Keratinocyte (primary cell): Measurements from ENCODE around the gene TIGAR. TPM values are rescaled to one million over a fixed set of nuclear protein-coding genes. Genes with fewer than 3 reads are reported as not detected.

Experiments used
- DNase-seq: peaks from one replicate; pipeline ENCODE4 v3.0.0-alpha.2; 2011; ENCODE audit warnings: low read depth, missing footprints, low spot score
- FAIRE-seq: peaks from 2 replicates; lab custom pipeline; 2011; peaks lifted over from hg19 to GRCh38; lab: Jason Lieb, UNC
- H2AFZ ChIP-seq: 2 replicates; pipeline ENCODE4 v1.6.0; 2012; ENCODE audit warnings: low read length, control low read depth, inconsistent platforms; ENCODE audit not compliant: control insufficient read depth
- H3K27ac ChIP-seq: 2 replicates; pipeline ENCODE4 v1.5.1; 2011; ENCODE audit warnings: low read length; ENCODE audit not compliant: control insufficient read depth, insufficient read depth
- H3K27me3 ChIP-seq: 3 replicates; pipeline ENCODE4 v1.6.0; 2011; ENCODE audit warnings: low read length; ENCODE audit not compliant: control insufficient read depth, insufficient read depth; ENCODE audit errors: extremely low read depth
- H3K36me3 ChIP-seq, 2 experiments: 2 replicates in 1 of 2; 3 replicates in 1 of 2; pipeline ENCODE4 v1.5.1; 2011; ENCODE audit warnings: low read length in 2 of 2, mild to moderate bottlenecking in 1 of 2; ENCODE audit not compliant: control insufficient read depth in 2 of 2, insufficient read depth in 2 of 2; ENCODE audit errors: extremely low read depth in 1 of 2
- H3K4me1 ChIP-seq: 3 replicates; pipeline ENCODE4 v1.5.1; 2011; ENCODE audit warnings: low read length; ENCODE audit not compliant: control insufficient read depth, insufficient read depth; ENCODE audit errors: extremely low read depth
- H3K4me2 ChIP-seq: 3 replicates; pipeline ENCODE4 v1.6.0; 2011; ENCODE audit warnings: low read depth, low read length; ENCODE audit not compliant: control insufficient read depth, insufficient read depth; ENCODE audit errors: extremely low read depth
- H3K4me3 ChIP-seq, 3 experiments: fragments of 200-600 bp in 1 of 3; sonication (generic) in 1 of 3; 2 replicates in 2 of 3; 3 replicates in 1 of 3; pipeline ENCODE4 v1.5.1; 2011 to 2016; ENCODE audit warnings: low read length in 3 of 3, mild to moderate bottlenecking in 3 of 3, control low read depth in 2 of 3, inconsistent platforms in 1 of 3, low read depth in 1 of 3, mixed read lengths in 1 of 3, mixed run types in 1 of 3, moderate library complexity in 1 of 3; ENCODE audit not compliant: control insufficient read depth in 2 of 3, insufficient read depth in 2 of 3; ENCODE audit errors: extremely low read depth in 1 of 3
- H3K79me2 ChIP-seq: 2 replicates; pipeline ENCODE4 v1.6.0; 2012; ENCODE audit warnings: low read length; ENCODE audit not compliant: control insufficient read depth, insufficient read depth
- H3K9ac ChIP-seq: 3 replicates; pipeline ENCODE4 v1.6.0; 2011; ENCODE audit warnings: low read length; ENCODE audit not compliant: control insufficient read depth, insufficient read depth; ENCODE audit errors: extremely low read depth
- H3K9me1 ChIP-seq: 3 replicates; pipeline ENCODE4 v1.6.0; 2011; ENCODE audit warnings: low read length; ENCODE audit not compliant: control insufficient read depth, insufficient read depth; ENCODE audit errors: extremely low read depth
- H3K9me3 ChIP-seq: 2 replicates; pipeline ENCODE4 v1.5.1; 2012; ENCODE audit warnings: low read depth, low read length; ENCODE audit not compliant: control insufficient read depth
- H4K20me1 ChIP-seq: 3 replicates; pipeline ENCODE4 v1.6.0; 2011; ENCODE audit warnings: low read length; ENCODE audit not compliant: control insufficient read depth, insufficient read depth; ENCODE audit errors: extremely low read depth
- EZH2 ChIP-seq: IDR thresholded peaks from one replicate; pipeline ENCODE4 v1.6.1; 2012; ENCODE audit warnings: inconsistent platforms, mild to moderate bottlenecking, low read length, moderate library complexity
- dilution Hi-C: fragments of 300-500 bp; cut with MboI; formaldehyde crosslinking; loops from one replicate; pipeline ENCODE4 v1.7.0; 2020; ENCODE audit warnings: low sequenced_read_pairs; ENCODE audit not compliant: extremely low pct_ligation_motif_present
- polyA plus RNA-seq, 5 experiments: library from polyadenylated mRNA; depleted of rRNA in 3 of 5; stranded (reverse) in 3 of 5; stranded (forward) in 1 of 5; unstranded in 1 of 5; fragments of >200 nt; gene quantifications; 1 replicate in 1 of 5; 2 replicates in 3 of 5; 3 replicates in 1 of 5; pipeline versions ENCODE4 v1.2.1 to v1.2.3, GENCODE V29; 2011 to 2012; ENCODE audit warnings: missing spikeins in 2 of 5, low read depth in 1 of 5, low replicate concordance in 1 of 5
- TF ChIP-seq, protein P1 (sequence below), 3 experiments: IDR thresholded peaks in 1 of 3; conservative IDR thresholded peaks in 1 of 3; optimal IDR thresholded peaks in 1 of 3; 2 replicates in 2 of 3; 3 replicates in 1 of 3; pipeline versions ENCODE3 to v1.5.1; 2011; ENCODE audit warnings: low read length in 3 of 3, mild to moderate bottlenecking in 3 of 3, moderate library complexity in 2 of 3, control low read depth in 1 of 3, inconsistent platforms in 1 of 3; ENCODE audit not compliant: insufficient read depth in 2 of 3; ENCODE audit errors: extremely low read depth in 1 of 3

Gene TIGAR
- polyA plus RNA-seq, 1 donor (not counting 4 experiments of a cell fraction or from before 2014, with no cell fraction given): 37.3 TPM

DNA sequence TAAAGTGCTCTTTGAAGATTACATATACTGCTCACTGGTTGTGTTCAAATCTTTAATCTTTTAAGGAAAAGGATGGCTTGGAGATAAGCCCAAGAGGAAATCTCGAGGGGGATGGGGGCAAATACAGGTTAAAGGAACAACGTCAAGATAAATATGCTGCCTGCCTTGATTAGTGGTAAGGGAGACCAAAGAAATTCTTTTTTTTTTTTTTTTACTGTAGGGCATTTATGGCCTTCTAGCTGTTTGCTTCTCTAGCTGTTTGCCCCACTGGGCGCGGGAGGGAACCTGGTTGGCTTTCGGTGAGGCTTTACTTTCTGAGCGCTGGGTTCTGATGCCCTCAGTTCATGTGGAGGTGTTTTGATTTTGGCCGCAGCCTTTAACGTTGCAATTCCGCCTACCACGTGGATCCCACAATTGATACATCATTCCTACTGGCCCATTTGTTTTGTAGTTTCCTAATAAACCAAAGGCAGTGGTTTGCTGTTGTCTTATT, 41.8 kb upstream of the TIGAR start:
- Histone ChIP-seq H3K36me3 (peaks cover 66 to 81% of the 10 kb centered on the region in 2 experiments), H3K4me2 (no peak overlapping the region), H3K9me1 (no peaks in the 10 kb centered on the region)

GRCh38 chr12:4280351-4281163, 40.5 kb upstream of the TIGAR start:
- TF ChIP-seq EZH2: no peak
- peaks cover 73 to 92% of the 10 kb centered on the region in 2 experiments for H3K36me3 ChIP-seq
- H3K27me3 ChIP-seq: no peaks in the 10 kb centered on the region
- peaks cover 79% of the 10 kb centered on the region for H4K20me1 ChIP-seq
- H3K9me3 ChIP-seq: no peaks in the 10 kb centered on the region
- H3K27ac ChIP-seq: no peak overlapping the region
- H2AFZ ChIP-seq: no peak overlapping the region
- peaks cover 98% of the 10 kb centered on the region for H3K79me2 ChIP-seq
- peaks cover 26% of the 10 kb centered on the region for H3K4me1 ChIP-seq
- DNase-seq (no peak), FAIRE-seq (no peak)
- peak overlapping the region; percentile 9 for H3K9ac ChIP-seq
- no peak overlapping the region for H3K4me3 ChIP-seq
- dilution Hi-C loops: no loop called here
- no peaks in the 10 kb centered on the region for H3K9me1 ChIP-seq
- no peak overlapping the region for H3K4me2 ChIP-seq

More for the DNA sequence above, 41.8 kb upstream of the TIGAR start:
- Histone ChIP-seq H3K4me3 (no peak overlapping the region), H3K4me1 (peaks cover 26% of the 10 kb centered on the region), H3K27ac (no peak overlapping the region), H3K79me2 (peaks cover 100% of the 10 kb centered on the region), H3K27me3 (no peaks in the 10 kb centered on the region), H3K9me3 (no peaks in the 10 kb centered on the region), H4K20me1 (peaks cover 73% of the 10 kb centered on the region), H2AFZ (no peak overlapping the region), H3K9ac (no peak overlapping the region)
- dilution Hi-C loops: no loop called here
- no peak for TF ChIP-seq EZH2
- TF ChIP-seq, protein P1, sequence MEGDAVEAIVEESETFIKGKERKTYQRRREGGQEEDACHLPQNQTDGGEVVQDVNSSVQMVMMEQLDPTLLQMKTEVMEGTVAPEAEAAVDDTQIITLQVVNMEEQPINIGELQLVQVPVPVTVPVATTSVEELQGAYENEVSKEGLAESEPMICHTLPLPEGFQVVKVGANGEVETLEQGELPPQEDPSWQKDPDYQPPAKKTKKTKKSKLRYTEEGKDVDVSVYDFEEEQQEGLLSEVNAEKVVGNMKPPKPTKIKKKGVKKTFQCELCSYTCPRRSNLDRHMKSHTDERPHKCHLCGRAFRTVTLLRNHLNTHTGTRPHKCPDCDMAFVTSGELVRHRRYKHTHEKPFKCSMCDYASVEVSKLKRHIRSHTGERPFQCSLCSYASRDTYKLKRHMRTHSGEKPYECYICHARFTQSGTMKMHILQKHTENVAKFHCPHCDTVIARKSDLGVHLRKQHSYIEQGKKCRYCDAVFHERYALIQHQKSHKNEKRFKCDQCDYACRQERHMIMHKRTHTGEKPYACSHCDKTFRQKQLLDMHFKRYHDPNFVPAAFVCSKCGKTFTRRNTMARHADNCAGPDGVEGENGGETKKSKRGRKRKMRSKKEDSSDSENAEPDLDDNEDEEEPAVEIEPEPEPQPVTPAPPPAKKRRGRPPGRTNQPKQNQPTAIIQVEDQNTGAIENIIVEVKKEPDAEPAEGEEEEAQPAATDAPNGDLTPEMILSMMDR (optimal IDR thresholded peaks at IDR 0.05 in 1 of 3, IDR thresholded peaks at IDR 0.05 in 1 of 3, conservative IDR thresholded peaks at IDR 0.05 in 1 of 3; ENCODE audit: extremely low read depth in 1 of 3, insufficient read depth in 2 of 3, low read length in 3 of 3): no peak
- no peak for DNase-seq
- FAIRE-seq: no peak
